HEK293 (cell line): ENCODE results near the gene MEAF6.

Source experiments
- KLF16 ChIP-seq: fragments of 450-650 bp; formaldehyde crosslinking; IDR thresholded peaks from 2 replicates; pipeline ENCODE4 v1.5.1; 2017; ENCODE audit warnings: missing biosample characterization, missing genetic modification characterization
- OVOL3 ChIP-seq: fragments of 450-650 bp; formaldehyde crosslinking; IDR thresholded peaks from 2 replicates; pipeline ENCODE4 v1.5.1; 2016; ENCODE audit warnings: missing biosample characterization, missing genetic modification characterization
- SETDB1 ChIP-seq: IDR thresholded peaks from one replicate; pipeline ENCODE4 v1.6.1; 2017; ENCODE audit warnings: mild to moderate bottlenecking, low read length, moderate library complexity, mixed read lengths; ENCODE audit not compliant: insufficient read length
- SP2 ChIP-seq: fragments of 450-650 bp; formaldehyde crosslinking; IDR thresholded peaks from 2 replicates; pipeline ENCODE4 v1.5.1; 2016; ENCODE audit warnings: missing biosample characterization, missing genetic modification characterization
- YY1 ChIP-seq: fragments of 450-650 bp; formaldehyde crosslinking; IDR thresholded peaks from 2 replicates; pipeline ENCODE4 v1.5.1; 2018; ENCODE audit warnings: missing biosample characterization, missing genetic modification characterization
- ZBTB1 ChIP-seq: fragments of 450-650 bp; formaldehyde crosslinking; IDR thresholded peaks from 2 replicates; pipeline ENCODE4 v1.5.1; 2016; ENCODE audit warnings: missing biosample characterization, missing genetic modification characterization
- ZEB2 ChIP-seq: fragments of 450-650 bp; formaldehyde crosslinking; IDR thresholded peaks from 2 replicates; pipeline ENCODE4 v1.5.1; 2016; ENCODE audit warnings: missing biosample characterization, missing genetic modification characterization
- ZFP41 ChIP-seq: fragments of 450-650 bp; formaldehyde crosslinking; IDR thresholded peaks from 2 replicates; pipeline ENCODE4 v1.5.1; 2016; ENCODE audit warnings: missing biosample characterization, missing genetic modification characterization, borderline replicate concordance
- ZNF140 ChIP-seq: fragments of 450-650 bp; formaldehyde crosslinking; IDR thresholded peaks from 2 replicates; pipeline ENCODE4 v1.5.1; 2016; ENCODE audit warnings: missing biosample characterization, missing genetic modification characterization
- ZNF155 ChIP-seq: fragments of 450-650 bp; formaldehyde crosslinking; IDR thresholded peaks from 2 replicates; pipeline ENCODE4 v1.5.1; 2016; ENCODE audit warnings: missing biosample characterization, missing genetic modification characterization
- ZNF214 ChIP-seq: fragments of 450-650 bp; formaldehyde crosslinking; IDR thresholded peaks from 2 replicates; pipeline ENCODE4 v1.5.1; 2017; ENCODE audit warnings: missing biosample characterization, mild to moderate bottlenecking, missing genetic modification characterization, borderline replicate concordance
- ZNF23 ChIP-seq: fragments of 450-650 bp; formaldehyde crosslinking; IDR thresholded peaks from 2 replicates; pipeline ENCODE4 v1.5.1; 2016; ENCODE audit warnings: missing biosample characterization, missing genetic modification characterization, borderline replicate concordance
- ZNF266 ChIP-seq: fragments of 450-650 bp; formaldehyde crosslinking; IDR thresholded peaks from 2 replicates; pipeline ENCODE4 v1.5.1; 2016; ENCODE audit warnings: missing biosample characterization, missing genetic modification characterization, low read depth
- ZNF274 ChIP-seq, 2 experiments: fragments of 200-500 bp in 1 of 2; fragments of 450-650 bp in 1 of 2; sonication (Bioruptor generic) in 1 of 2; formaldehyde crosslinking in 1 of 2; IDR thresholded peaks; 2 replicates each; pipeline versions ENCODE4 v1.5.1 to v1.6.1; 2014 to 2016; ENCODE audit warnings: borderline replicate concordance in 1 of 2, inconsistent platforms in 1 of 2, low read length in 1 of 2, missing biosample characterization in 1 of 2, missing genetic modification characterization in 1 of 2
- ZNF335 ChIP-seq: fragments of 450-650 bp; formaldehyde crosslinking; conservative IDR thresholded peaks from 2 replicates; pipeline ENCODE4 v1.5.1; 2016; ENCODE audit warnings: missing biosample characterization, missing genetic modification characterization
- ZNF366 ChIP-seq: fragments of 450-650 bp; formaldehyde crosslinking; conservative IDR thresholded peaks from 2 replicates; pipeline ENCODE4 v1.5.1; 2016; ENCODE audit warnings: missing biosample characterization, missing genetic modification characterization
- ZNF416 ChIP-seq: fragments of 450-650 bp; formaldehyde crosslinking; IDR thresholded peaks from 2 replicates; pipeline ENCODE4 v1.5.1; 2016; ENCODE audit warnings: missing biosample characterization, missing genetic modification characterization
- ZNF433 ChIP-seq: fragments of 450-650 bp; formaldehyde crosslinking; IDR thresholded peaks from 2 replicates; pipeline ENCODE4 v1.5.1; 2016; ENCODE audit warnings: missing biosample characterization, missing genetic modification characterization, low read depth
- ZNF48 ChIP-seq: fragments of 450-650 bp; formaldehyde crosslinking; IDR thresholded peaks from 2 replicates; pipeline ENCODE4 v1.5.1; 2016; ENCODE audit warnings: missing biosample characterization, missing genetic modification characterization
- ZNF510 ChIP-seq: fragments of 450-650 bp; formaldehyde crosslinking; IDR thresholded peaks from 2 replicates; pipeline ENCODE4 v1.5.1; 2018; ENCODE audit warnings: mild to moderate bottlenecking, missing genetic modification characterization, missing biosample characterization; ENCODE audit not compliant: insufficient replicate concordance
- ZNF660 ChIP-seq: fragments of 450-650 bp; IDR thresholded peaks from 2 replicates; pipeline ENCODE4 v1.5.1; 2018; ENCODE audit warnings: missing biosample characterization, mild to moderate bottlenecking, missing genetic modification characterization
- ZNF677 ChIP-seq: fragments of 450-650 bp; IDR thresholded peaks from 2 replicates; pipeline ENCODE4 v1.5.0; 2018; ENCODE audit warnings: missing biosample characterization, mild to moderate bottlenecking, missing genetic modification characterization, moderate library complexity
- ZSCAN23 ChIP-seq: fragments of 450-650 bp; formaldehyde crosslinking; IDR thresholded peaks from 2 replicates; pipeline ENCODE4 v1.5.1; 2016; ENCODE audit warnings: missing biosample characterization, missing genetic modification characterization
- TF ChIP-seq, protein P1 (sequence below): fragments of 450-650 bp; formaldehyde crosslinking; IDR thresholded peaks from 2 replicates; pipeline ENCODE4 v1.5.1; 2016; ENCODE audit warnings: missing biosample characterization, missing genetic modification characterization
- TF ChIP-seq, protein P2 (sequence below): fragments of 450-650 bp; IDR thresholded peaks from 2 replicates; pipeline ENCODE4 v1.5.1; 2018; ENCODE audit warnings: missing biosample characterization, missing genetic modification characterization
- TF ChIP-seq, protein P3 (sequence below): fragments of 450-650 bp; formaldehyde crosslinking; IDR thresholded peaks from 2 replicates; pipeline ENCODE4 v1.5.1; 2017; ENCODE audit warnings: missing biosample characterization, missing genetic modification characterization
- TF ChIP-seq, protein P4 (sequence below): fragments of 450-650 bp; formaldehyde crosslinking; IDR thresholded peaks from 2 replicates; pipeline ENCODE4 v1.5.1; 2017; ENCODE audit warnings: missing biosample characterization, missing genetic modification characterization
- TF ChIP-seq, protein P5 (sequence below): fragments of 450-650 bp; formaldehyde crosslinking; IDR thresholded peaks from 2 replicates; pipeline ENCODE4 v1.5.0; 2017; ENCODE audit warnings: missing biosample characterization, missing genetic modification characterization, borderline replicate concordance

The MEAF6 gene

DNA sequence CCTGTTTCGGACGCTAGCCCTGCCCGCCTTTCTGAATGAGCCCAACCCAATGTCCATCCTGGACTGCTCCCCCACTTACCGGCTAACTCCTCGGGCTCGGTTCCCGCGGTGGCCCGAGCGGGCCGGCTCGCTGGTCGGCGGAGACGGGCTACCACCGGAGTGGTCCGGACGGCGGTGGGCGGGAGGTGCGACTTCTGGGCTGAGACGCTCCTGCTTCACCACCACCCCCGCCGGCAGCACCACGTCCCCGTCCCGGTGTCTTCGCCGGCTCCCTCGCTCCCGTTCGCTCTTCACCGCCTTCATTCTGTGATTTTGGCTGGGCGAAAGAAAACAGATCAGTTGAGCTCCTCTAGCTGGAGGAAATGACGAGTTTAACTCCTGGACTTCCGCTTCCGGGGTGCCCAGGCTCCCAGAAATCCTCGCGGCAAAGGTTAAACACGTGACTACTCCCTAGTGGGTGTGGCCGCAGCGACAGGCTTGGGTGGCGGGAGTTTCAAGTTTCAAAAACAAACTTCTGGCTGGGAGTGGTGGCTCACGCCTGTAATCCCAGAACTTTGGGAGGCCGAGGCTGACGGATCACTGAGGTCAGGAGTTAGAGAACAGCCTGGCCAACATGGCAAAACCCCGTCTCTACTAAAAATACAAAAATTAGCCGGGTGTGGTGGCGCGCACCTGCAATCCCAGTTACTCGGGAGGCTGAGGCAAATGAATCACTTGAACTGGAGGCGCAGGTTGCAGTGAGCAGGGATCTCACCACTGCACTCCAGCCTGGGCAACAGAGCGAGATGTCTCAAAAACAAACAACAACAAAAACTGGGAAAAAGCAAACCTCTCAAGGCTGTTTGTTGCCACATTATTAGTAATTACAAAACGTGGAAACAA lies 39.6 kb upstream of the MEAF6 start, which contains the start of gene SNIP1 (continued):
- TF ChIP-seq SP2 (tag by site-specific recombination), result peak; percentile 85
- TF ChIP-seq ZNF335, result peak; percentile 77
- TF ChIP-seq, protein P1, sequence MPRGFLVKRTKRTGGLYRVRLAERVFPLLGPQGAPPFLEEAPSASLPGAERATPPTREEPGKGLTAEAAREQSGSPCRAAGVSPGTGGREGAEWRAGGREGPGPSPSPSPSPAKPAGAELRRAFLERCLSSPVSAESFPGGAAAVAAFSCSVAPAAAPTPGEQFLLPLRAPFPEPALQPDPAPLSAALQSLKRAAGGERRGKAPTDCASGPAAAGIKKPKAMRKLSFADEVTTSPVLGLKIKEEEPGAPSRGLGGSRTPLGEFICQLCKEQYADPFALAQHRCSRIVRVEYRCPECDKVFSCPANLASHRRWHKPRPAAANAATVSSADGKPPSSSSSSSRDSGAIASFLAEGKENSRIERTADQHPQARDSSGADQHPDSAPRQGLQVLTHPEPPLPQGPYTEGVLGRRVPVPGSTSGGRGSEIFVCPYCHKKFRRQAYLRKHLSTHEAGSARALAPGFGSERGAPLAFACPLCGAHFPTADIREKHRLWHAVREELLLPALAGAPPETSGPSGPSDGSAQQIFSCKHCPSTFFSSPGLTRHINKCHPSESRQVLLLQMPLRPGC, result no peak; the same call in 1 of the 2 replicates
- no peak for TF ChIP-seq ZNF214 (tag by site-specific recombination)
- TF ChIP-seq YY1, result no peak
- peak; percentile 46; the same call in 1 of the 2 replicates for TF ChIP-seq ZSCAN23 (tag by site-specific recombination)
- no peak for TF ChIP-seq OVOL3 (tag by site-specific recombination)
- peak; percentile 99 for TF ChIP-seq SETDB1
- TF ChIP-seq ZNF433 (tag by site-specific recombination), result no peak
- TF ChIP-seq ZFP41 (tag by site-specific recombination), result no peak
- TF ChIP-seq ZNF155 (tag by site-specific recombination), result no peak
- TF ChIP-seq ZNF366, result no peak
- TF ChIP-seq, protein P2, sequence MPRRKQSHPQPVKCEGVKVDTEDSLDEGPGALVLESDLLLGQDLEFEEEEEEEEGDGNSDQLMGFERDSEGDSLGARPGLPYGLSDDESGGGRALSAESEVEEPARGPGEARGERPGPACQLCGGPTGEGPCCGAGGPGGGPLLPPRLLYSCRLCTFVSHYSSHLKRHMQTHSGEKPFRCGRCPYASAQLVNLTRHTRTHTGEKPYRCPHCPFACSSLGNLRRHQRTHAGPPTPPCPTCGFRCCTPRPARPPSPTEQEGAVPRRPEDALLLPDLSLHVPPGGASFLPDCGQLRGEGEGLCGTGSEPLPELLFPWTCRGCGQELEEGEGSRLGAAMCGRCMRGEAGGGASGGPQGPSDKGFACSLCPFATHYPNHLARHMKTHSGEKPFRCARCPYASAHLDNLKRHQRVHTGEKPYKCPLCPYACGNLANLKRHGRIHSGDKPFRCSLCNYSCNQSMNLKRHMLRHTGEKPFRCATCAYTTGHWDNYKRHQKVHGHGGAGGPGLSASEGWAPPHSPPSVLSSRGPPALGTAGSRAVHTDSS, result no peak
- TF ChIP-seq ZNF416, result no peak
- TF ChIP-seq ZNF677 (tag by site-specific recombination), result no peak
- no peak for TF ChIP-seq ZBTB1 (tag by site-specific recombination)
- TF ChIP-seq ZNF660, result peak; percentile 41; the same call in 1 of the 2 replicates
- TF ChIP-seq ZNF48 (tag by site-specific recombination), result no peak
- TF ChIP-seq, protein P3, sequence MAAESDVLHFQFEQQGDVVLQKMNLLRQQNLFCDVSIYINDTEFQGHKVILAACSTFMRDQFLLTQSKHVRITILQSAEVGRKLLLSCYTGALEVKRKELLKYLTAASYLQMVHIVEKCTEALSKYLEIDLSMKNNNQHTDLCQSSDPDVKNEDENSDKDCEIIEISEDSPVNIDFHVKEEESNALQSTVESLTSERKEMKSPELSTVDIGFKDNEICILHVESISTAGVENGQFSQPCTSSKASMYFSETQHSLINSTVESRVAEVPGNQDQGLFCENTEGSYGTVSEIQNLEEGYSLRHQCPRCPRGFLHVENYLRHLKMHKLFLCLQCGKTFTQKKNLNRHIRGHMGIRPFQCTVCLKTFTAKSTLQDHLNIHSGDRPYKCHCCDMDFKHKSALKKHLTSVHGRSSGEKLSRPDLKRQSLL (tag by site-specific recombination), result no peak
- TF ChIP-seq, protein P4, sequence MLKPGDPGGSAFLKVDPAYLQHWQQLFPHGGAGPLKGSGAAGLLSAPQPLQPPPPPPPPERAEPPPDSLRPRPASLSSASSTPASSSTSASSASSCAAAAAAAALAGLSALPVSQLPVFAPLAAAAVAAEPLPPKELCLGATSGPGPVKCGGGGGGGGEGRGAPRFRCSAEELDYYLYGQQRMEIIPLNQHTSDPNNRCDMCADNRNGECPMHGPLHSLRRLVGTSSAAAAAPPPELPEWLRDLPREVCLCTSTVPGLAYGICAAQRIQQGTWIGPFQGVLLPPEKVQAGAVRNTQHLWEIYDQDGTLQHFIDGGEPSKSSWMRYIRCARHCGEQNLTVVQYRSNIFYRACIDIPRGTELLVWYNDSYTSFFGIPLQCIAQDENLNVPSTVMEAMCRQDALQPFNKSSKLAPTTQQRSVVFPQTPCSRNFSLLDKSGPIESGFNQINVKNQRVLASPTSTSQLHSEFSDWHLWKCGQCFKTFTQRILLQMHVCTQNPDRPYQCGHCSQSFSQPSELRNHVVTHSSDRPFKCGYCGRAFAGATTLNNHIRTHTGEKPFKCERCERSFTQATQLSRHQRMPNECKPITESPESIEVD (tag by site-specific recombination), result no peak
- no peak for TF ChIP-seq ZNF510 (tag by site-specific recombination)
- TF ChIP-seq, protein P5, sequence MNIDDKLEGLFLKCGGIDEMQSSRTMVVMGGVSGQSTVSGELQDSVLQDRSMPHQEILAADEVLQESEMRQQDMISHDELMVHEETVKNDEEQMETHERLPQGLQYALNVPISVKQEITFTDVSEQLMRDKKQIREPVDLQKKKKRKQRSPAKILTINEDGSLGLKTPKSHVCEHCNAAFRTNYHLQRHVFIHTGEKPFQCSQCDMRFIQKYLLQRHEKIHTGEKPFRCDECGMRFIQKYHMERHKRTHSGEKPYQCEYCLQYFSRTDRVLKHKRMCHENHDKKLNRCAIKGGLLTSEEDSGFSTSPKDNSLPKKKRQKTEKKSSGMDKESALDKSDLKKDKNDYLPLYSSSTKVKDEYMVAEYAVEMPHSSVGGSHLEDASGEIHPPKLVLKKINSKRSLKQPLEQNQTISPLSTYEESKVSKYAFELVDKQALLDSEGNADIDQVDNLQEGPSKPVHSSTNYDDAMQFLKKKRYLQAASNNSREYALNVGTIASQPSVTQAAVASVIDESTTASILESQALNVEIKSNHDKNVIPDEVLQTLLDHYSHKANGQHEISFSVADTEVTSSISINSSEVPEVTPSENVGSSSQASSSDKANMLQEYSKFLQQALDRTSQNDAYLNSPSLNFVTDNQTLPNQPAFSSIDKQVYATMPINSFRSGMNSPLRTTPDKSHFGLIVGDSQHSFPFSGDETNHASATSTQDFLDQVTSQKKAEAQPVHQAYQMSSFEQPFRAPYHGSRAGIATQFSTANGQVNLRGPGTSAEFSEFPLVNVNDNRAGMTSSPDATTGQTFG (tag by site-specific recombination), result no peak
- no peak for TF ChIP-seq ZNF274 (IDR thresholded peaks at IDR 0.05; ENCODE audit: low read length)
- TF ChIP-seq ZNF274 (tag by site-specific recombination; IDR thresholded peaks at IDR 0.05; ENCODE audit: borderline replicate concordance), result no peak
- TF ChIP-seq ZNF140 (tag by site-specific recombination), result no peak
- TF ChIP-seq ZNF266 (tag by site-specific recombination), result no peak; the same call in 1 of the 2 replicates
- TF ChIP-seq ZEB2, result peak; percentile 59; the same call in 1 of the 2 replicates
- peak; percentile 66; the same call in 1 of the 2 replicates for TF ChIP-seq KLF16
- TF ChIP-seq ZNF23 (tag by site-specific recombination), result no peak
